Activated CD4-positive, alpha-beta T cell treated with anti-CD3 and anti-CD28 coated beads, Interleukin-2, amount 10 ng/mL, durations not matched to agents 7 days and 5 days (primary cell): Measurements from ENCODE around the gene ACTC1. TPM values are rescaled to one million over a fixed set of nuclear protein-coding genes. Genes with fewer than 3 reads are reported as not detected.

Experiments
- CTCF ChIA-PET: fragments of 350-600 bp; sonication (Branson Sonifier 250); formaldehyde crosslinking; loops from one replicate; lab custom pipeline; 2021; ENCODE audit warnings: antibody characterized with exemption; lab: Charles Lee
- POLR2A ChIA-PET: fragments of 350-600 bp; sonication (Branson Sonifier 250); formaldehyde crosslinking; loops from one replicate; lab custom pipeline; 2021; ENCODE audit warnings: antibody characterized with exemption; lab: Charles Lee
- DNase-seq: peaks from one replicate; pipeline ENCODE4 v3.0.0-alpha.2; 2020
- H3K27ac Mint-ChIP-seq: one replicate; pipeline ENCODE4 v1.8.0; 2021; ENCODE audit warnings: mild to moderate bottlenecking, moderate library complexity, mixed read lengths
- H3K27me3 Mint-ChIP-seq: one replicate; pipeline ENCODE4 v1.8.0; 2021; ENCODE audit warnings: mixed read lengths
- H3K36me3 Mint-ChIP-seq: one replicate; pipeline ENCODE4 v1.8.0; 2021; ENCODE audit warnings: low read depth, mixed read lengths
- H3K4me1 Mint-ChIP-seq: one replicate; pipeline ENCODE4 v1.8.0; 2021; ENCODE audit warnings: mixed read lengths
- H3K4me3 Mint-ChIP-seq: one replicate; pipeline ENCODE4 v1.8.0; 2021; ENCODE audit warnings: mild to moderate bottlenecking, moderate library complexity, mixed read lengths
- H3K9me3 Mint-ChIP-seq: one replicate; pipeline ENCODE4 v1.8.0; 2021; ENCODE audit warnings: mixed read lengths
- total RNA-seq, 2 experiments: library from RNA; stranded (reverse); gene quantifications; one replicate each; pipeline ENCODE4 v1.2.3, GENCODE V29; 2021

ACTC1 gene
- total RNA-seq, 2 experiments from 2014 or later = not detected

DNA sequence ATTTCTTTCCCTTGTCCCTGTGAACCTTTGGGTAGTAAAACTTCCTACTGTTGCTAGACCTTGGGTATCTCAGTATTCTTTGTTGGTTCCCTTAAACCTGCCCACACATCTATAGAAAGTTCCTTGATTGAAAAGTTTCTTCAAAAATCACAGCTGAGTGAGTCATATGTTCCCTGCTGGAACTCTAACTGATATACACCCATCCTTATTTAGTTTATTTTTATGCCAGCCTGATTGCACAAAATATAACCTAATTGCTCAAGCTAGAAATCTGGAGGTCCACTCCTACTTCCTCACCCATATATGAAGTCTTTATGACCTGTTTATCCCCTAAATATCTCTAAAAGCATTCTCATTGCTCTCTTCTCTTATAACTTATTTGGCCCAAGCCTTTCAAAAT is 26.8 kb downstream of the ACTC1 start:
- Mint-ChIP-seq H3K4me1 (no peaks in the 10 kb centered on the region), H3K4me3 (no peak overlapping the region), H3K9me3 (no peaks in the 10 kb centered on the region), H3K36me3 (no peaks in the 10 kb centered on the region), H3K27me3 (peaks cover 19% of the 10 kb centered on the region), H3K27ac (no peak overlapping the region)
- ChIA-PET POLR2A (no interaction called here), CTCF (no interaction called here)
- no peak for DNase-seq

DNA sequence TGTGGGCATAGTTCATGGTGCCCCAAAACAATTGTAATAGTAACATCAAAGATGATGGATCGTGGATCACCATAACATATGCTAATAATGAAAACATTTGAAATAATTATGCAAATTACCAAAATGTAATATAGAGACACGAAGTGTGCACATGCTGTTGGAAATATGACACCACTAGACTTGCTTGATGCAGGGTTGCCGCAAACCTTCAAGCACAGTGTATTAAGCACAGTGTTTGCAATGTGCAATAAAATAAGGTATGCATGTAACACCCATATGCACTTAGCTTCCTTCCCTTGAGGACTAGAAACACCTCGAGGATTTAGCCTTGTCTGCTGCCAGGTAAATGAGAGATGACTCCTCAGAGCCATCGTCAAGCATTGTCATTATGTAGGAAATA is 29.6 kb downstream of the ACTC1 start:
- Mint-ChIP-seq H3K4me3 (no peak overlapping the region), H3K36me3 (no peaks in the 10 kb centered on the region), H3K4me1 (no peaks in the 10 kb centered on the region), H3K27ac (no peak overlapping the region), H3K9me3 (no peaks in the 10 kb centered on the region), H3K27me3 (peaks cover 12% of the 10 kb centered on the region)
- DNase-seq = no peak
- CTCF ChIA-PET = no interaction called here
- POLR2A ChIA-PET = no interaction called here

DNA sequence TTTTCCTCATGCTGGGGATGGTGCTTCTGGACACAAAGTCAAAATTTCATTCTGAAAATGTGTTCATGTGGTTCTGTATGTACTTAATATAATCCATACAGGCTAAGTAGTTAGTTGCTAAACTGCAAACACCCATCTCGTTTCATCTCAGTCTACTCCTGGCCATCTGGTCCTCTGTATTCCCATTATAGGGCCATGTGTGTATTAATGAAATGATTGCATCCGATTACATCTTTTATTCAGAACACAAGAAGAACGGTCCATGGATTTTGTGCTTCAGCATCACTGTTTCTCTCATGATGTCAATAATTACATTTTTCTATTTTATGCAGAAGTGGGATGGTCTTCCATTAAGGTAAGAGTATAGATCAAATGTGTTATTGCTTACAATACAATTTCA is 34.4 kb downstream of the ACTC1 start:
- POLR2A ChIA-PET = no interaction called here

DNA sequence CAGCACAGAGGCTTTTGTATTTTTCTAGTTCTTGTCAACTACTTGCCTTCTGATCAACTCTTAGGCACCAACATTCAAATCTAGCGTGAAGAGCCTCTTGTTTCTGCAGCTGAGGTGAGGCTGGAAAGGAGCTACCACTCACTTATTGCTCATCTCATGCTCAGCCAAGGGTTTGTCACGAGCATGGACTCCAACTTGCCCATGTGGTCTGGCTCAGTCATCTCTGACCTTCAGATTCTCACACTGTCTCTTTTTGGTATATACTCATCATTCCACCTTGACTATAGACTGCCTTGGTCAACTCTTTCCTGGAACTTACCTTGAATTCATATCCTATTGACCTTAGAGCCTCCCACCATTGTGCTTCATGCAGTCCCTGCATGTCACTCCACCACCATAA is 35.4 kb downstream of the ACTC1 start:
- CTCF ChIA-PET = no interaction called here
- Mint-ChIP-seq H3K4me3 (no peak overlapping the region), H3K36me3 (no peaks in the 10 kb centered on the region)

More for the DNA sequence above, 34.4 kb downstream of the ACTC1 start:
- Mint-ChIP-seq H3K4me3 (no peak overlapping the region), H3K9me3 (no peaks in the 10 kb centered on the region), H3K27me3 (peaks cover 42% of the 10 kb centered on the region), H3K4me1 (no peaks in the 10 kb centered on the region), H3K27ac (no peak overlapping the region), H3K36me3 (no peaks in the 10 kb centered on the region)
- CTCF ChIA-PET = no interaction called here
- no peak for DNase-seq

DNA sequence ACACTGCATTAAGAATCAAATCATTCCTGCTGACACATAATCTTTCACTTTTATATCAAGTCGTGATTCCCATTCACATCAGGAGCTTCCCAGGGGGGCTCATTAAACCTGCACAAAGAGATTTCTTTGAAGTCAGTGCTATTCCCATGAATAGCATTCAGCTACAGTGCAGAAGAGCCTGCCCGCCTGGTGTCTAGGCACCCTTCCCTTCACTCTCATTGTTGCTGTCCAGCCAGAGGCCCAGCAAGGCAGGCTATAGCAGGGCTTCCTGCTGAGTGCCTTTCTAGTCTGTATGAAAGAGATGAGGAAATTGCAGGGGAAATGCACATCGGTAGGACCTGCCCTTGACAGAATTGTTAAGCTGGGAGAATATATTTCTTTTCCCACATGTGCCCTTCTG is 36.0 kb downstream of the ACTC1 start:
- Mint-ChIP-seq H3K4me1 (peaks cover 2% of the 10 kb centered on the region), H3K36me3 (no peaks in the 10 kb centered on the region), H3K27ac (no peak overlapping the region), H3K9me3 (no peaks in the 10 kb centered on the region), H3K27me3 (peaks cover 50% of the 10 kb centered on the region), H3K4me3 (no peak overlapping the region)
- no peak for DNase-seq
- POLR2A ChIA-PET = no interaction called here
- CTCF ChIA-PET = no interaction called here

More for the DNA sequence above, 35.4 kb downstream of the ACTC1 start:
- POLR2A ChIA-PET = no interaction called here
- Mint-ChIP-seq H3K27me3 (peaks cover 50% of the 10 kb centered on the region), H3K27ac (no peak overlapping the region), H3K9me3 (no peaks in the 10 kb centered on the region), H3K4me1 (peaks cover 2% of the 10 kb centered on the region)
- no peak for DNase-seq

DNA sequence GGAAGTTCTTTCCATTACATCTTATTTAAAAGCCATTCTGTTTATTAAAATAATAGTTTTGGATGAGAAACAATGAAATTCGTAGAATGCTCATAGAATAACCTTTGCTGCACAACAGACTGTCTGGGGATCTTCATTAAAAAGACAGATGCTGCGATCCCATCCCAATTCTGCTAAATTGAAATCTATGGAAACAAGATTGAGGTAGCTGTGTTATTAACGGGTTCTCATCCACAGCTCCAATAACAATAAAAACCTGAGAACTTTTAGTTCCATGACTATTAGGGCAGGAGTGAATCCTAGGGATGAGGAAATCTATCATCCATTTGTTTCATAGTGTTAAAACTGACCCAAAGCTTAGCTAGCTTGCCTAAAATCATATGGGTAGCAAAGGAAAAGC is 38.1 kb downstream of the ACTC1 start:
- Mint-ChIP-seq H3K27ac (no peak overlapping the region), H3K9me3 (no peaks in the 10 kb centered on the region), H3K4me3 (no peak overlapping the region), H3K36me3 (no peaks in the 10 kb centered on the region), H3K27me3 (peaks cover 65% of the 10 kb centered on the region), H3K4me1 (peaks cover 7% of the 10 kb centered on the region)
- CTCF ChIA-PET = no interaction called here
- POLR2A ChIA-PET = no interaction called here
- no peak for DNase-seq

DNA sequence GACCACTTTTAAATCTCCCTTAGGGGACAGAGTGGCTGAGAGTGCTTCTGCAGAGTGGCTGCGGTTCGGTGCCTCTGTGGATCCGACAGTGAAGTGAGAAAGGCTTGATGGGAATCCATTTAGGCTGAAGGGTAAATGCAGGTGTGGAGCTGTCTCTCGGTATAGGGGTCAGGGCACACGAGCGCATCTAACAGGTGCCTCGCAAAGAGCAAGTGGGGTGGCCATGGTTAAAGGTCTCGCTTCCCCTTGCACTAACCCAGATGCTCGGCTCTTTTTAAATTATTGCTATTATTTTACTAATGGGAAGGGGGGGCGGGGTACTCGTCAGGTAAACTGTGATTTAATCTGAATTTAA is 40.0 kb downstream of the ACTC1 start:
- Mint-ChIP-seq H3K36me3 (no peaks in the 10 kb centered on the region), H3K9me3 (no peaks in the 10 kb centered on the region), H3K27me3 (peaks cover 70% of the 10 kb centered on the region), H3K4me1 (peaks cover 7% of the 10 kb centered on the region), H3K4me3 (no peak overlapping the region), H3K27ac (no peak overlapping the region)
- no peak for DNase-seq
- POLR2A ChIA-PET = no interaction called here
- CTCF ChIA-PET = no interaction called here

DNA sequence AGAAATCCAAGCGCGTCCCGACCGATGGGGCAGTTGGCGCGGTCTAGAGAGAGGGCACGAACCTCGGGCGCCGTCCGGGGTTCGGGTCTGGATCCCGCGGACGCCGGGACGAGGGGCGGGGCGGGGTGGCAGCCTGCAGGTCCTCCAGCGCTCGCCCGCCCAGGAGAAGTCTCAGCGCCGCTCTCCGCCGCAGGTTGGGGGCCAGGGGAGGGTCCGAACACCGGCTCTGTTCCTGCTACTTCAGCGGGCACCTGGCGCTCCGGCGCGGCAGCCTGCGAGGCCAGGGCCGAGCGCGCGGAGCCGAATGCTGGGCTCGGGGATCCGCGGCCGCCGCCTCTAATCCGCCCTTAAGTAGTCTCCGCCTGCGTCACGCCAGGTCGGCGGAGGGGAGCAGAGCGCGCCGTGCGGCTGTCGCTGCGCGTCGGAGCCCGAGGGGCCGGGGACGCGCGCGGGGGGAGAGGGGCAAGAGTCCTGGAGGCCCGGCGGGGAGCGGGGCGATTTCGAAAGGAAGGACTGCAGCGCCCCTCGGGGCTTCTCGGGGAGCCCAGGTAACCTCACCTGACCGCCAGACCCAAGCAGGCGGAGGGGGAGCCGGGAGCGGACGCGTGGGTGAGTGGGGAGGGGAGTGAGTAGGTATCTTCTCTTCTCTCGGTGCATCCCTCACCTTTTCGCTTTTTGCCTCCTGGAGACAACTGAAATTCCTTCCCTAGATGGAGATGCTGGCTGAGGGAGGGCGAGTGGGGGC is 40.5 kb downstream of the ACTC1 start, which contains the start of gene GJD2:
TSS of gene GJD2 (minus strand) at position 325 of the 745 bp plus-strand sequence. CDS start 510 bp downstream, outside the sequence.
- Mint-ChIP-seq H3K4me3 (no peak within 1 kb of the TSS), H3K9me3 (no peaks in the 10 kb centered on the region), H3K36me3 (no peaks in the 10 kb centered on the region), H3K4me1 (peaks cover 7% of the 10 kb centered on the region), H3K27ac (no peak within 1 kb of the TSS), H3K27me3 (peaks cover 69% of the 10 kb centered on the region)
- ChIA-PET CTCF (no interaction called here), POLR2A (no interaction called here)
- DNase-seq = no peak

DNA sequence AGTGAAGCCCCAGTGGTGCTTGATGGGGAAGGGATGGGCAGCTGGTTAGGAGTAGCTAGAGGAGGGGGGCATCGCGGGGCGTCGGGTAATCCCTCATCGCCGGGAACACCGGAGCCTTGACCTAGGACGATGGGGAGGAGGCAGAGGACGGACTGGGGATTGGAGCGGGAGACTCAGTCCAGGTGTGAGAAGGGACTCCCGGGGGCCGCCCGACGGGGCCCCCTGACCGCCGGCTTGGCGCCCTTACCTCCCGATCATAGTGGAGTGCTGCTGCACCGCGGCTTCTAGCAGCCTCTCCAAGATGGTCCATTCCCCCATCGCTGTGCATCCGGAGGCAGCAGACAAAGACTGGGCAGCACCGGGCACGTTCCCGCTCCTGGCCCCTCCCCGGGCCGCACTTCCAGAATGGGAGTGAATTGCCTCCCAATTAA is 41.2 kb downstream of the ACTC1 start:
- Mint-ChIP-seq H3K9me3 (no peaks in the 10 kb centered on the region), H3K4me3 (no peak overlapping the region), H3K27ac (no peak overlapping the region), H3K27me3 (peaks cover 66% of the 10 kb centered on the region), H3K4me1 (peaks cover 7% of the 10 kb centered on the region), H3K36me3 (no peaks in the 10 kb centered on the region)
- ChIA-PET CTCF (interaction anchor here (0.6 kb wide), 1 partner anchor 17 kb away, joined by 5 read pairs; no protein-coding TSS in a partner anchor), POLR2A (no interaction called here)
- DNase-seq = no peak

DNA sequence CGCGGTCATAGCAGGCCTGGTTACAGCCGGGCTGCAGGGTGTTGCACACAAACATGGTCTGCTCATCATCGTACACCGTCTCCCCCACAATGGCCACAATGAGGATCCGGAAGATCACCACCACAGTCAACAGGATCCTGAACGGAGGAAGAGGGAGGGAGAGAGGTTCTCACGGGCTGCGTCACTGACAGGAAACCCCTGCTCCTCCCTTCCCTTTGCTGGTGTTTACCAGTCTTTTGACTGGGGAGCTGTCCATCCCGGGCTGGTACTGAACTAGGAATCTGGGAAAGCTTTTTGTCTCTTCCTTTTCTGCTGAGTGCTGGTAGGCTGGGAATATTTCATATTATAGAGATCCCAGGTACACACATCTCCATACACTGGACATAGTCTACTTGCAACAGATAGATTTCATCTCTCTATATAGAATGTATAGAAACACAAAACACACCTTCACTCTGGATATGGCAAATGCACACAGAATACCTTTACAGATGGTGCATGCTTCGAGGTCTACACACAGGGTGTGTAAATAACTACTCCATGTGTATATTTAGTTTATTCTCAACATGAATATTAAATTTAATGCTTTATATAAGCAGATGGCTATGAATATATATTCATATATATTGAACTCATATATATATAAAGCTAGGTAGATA is 42.0 kb downstream of the ACTC1 start:
- H3K4me3 Mint-ChIP-seq = no peak overlapping the region
- H3K36me3 Mint-ChIP-seq = no peaks in the 10 kb centered on the region
- H3K4me1 Mint-ChIP-seq = peaks cover 7% of the 10 kb centered on the region
- ChIA-PET POLR2A (no interaction called here), CTCF (no interaction called here)
- H3K9me3 Mint-ChIP-seq = no peaks in the 10 kb centered on the region
- DNase-seq = no peak
- H3K27me3 Mint-ChIP-seq = peaks cover 63% of the 10 kb centered on the region
- no peak overlapping the region for H3K27ac Mint-ChIP-seq

DNA sequence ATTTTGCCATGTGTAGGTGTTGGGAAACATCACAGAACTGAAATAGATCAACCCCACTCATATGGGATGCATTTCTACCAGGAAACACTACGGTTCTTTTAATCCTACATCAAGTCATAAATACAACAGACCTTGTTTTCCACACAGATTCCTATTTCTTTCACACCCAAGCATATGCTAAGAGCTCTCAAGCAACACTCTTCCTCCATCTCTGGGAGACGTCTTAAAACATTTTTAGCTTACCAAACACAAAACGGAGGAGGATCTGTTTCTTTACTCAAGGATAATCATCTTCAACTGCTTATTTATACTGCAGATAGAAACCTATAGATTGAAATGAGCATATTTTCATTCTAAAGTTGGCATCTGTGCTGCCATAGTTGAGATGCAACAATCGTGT is 45.7 kb downstream of the ACTC1 start:
- no peak for DNase-seq
- Mint-ChIP-seq H3K27ac (no peak overlapping the region), H3K4me1 (peaks cover 5% of the 10 kb centered on the region), H3K27me3 (peaks cover 35% of the 10 kb centered on the region), H3K4me3 (no peak overlapping the region), H3K9me3 (no peaks in the 10 kb centered on the region), H3K36me3 (no peaks in the 10 kb centered on the region)
- ChIA-PET CTCF (no interaction called here), POLR2A (no interaction called here)
